Activated T-cell treated with anti-CD3 and anti-CD28 coated beads, Interleukin-2, amount 50 U/mL, for 48 hours (primary cell): ENCODE results near the gene UCP3.

ENCODE experiments used
- DNase-seq, 2 experiments: peaks; one replicate each; pipeline ENCODE4 v3.0.0-alpha.2; 2020

Gene UCP3

GRCh38 chr11:73976451-73977151 lies 32.3 kb downstream of the UCP3 start:
- DNase-seq: peak in 1 of 2 experiments; percentile 35

GRCh38 chr11:73975479-73975757 lies 33.5 kb downstream of the UCP3 start:
- DNase-seq: peak in 1 of 2 experiments; percentile 36

- DNase-seq: no peak
Observed at GRCh38 chr11:73974604-73975478, 34.0 kb downstream of the UCP3 start.

- peak; percentile 41 to 46 for DNase-seq
Observed at GRCh38 chr11:73972620-73973449, 36.0 kb downstream of the UCP3 start.

- peak; percentile 45 to 48 for DNase-seq
Observed at GRCh38 chr11:73972187-73972586, 36.7 kb downstream of the UCP3 start.

GRCh38 chr11:73971175-73971719 lies 37.6 kb downstream of the UCP3 start:
- peak; percentile 55 to 58 for DNase-seq

- DNase-seq: peak; percentile 48 to 49
Observed at GRCh38 chr11:73969991-73970800, 38.7 kb downstream of the UCP3 start.

- no peak for DNase-seq
Observed at GRCh38 chr11:73969091-73969490, 39.8 kb downstream of the UCP3 start.

- no peak for DNase-seq
Observed at GRCh38 chr11:73968356-73968966, 40.4 kb downstream of the UCP3 start.

- DNase-seq: no peak
Observed at GRCh38 chr11:73965764-73966121, 43.1 kb downstream of the UCP3 start.

- DNase-seq: no peak
Observed at GRCh38 chr11:73965076-73965763, 43.7 kb downstream of the UCP3 start.

GRCh38 chr11:73963861-73964260 lies 45.0 kb downstream of the UCP3 start:
- DNase-seq: no peak

- no peak for DNase-seq
Observed at GRCh38 chr11:73962101-73962705, 46.7 kb downstream of the UCP3 start.

GRCh38 chr11:73961321-73961720 lies 47.6 kb downstream of the UCP3 start:
- DNase-seq: no peak

- DNase-seq: no peak
Observed at GRCh38 chr11:73958521-73959141, 50.3 kb downstream of the UCP3 start.

- no peak for DNase-seq
Observed at GRCh38 chr11:73957654-73958361, 51.1 kb downstream of the UCP3 start.

- DNase-seq: no peak
Observed at GRCh38 chr11:73956876-73957653, 51.8 kb downstream of the UCP3 start.

- DNase-seq: no peak
Observed at GRCh38 chr11:73951797-73952196, 57.1 kb downstream of the UCP3 start.
